Neuronal stem cell (in vitro differentiated cells): ENCODE results near the gene COMMD7. TPM values are rescaled to one million over a fixed set of nuclear protein-coding genes. Genes with fewer than 3 reads are reported as not detected.

Experiments
- DNase-seq: peaks from one replicate; pipeline ENCODE4 v3.0.0-alpha.2; 2013; ENCODE audit warnings: low spot score
- H2AFZ ChIP-seq: one replicate; pipeline ENCODE4 v1.6.1; 2013; ENCODE audit warnings: mild to moderate bottlenecking, low read length, inconsistent platforms
- H2AK5ac ChIP-seq: 2 replicates; pipeline ENCODE4 v1.6.1; 2013; ENCODE audit warnings: low read depth, mild to moderate bottlenecking, inconsistent platforms, low read length, moderate library complexity, mixed read lengths
- H2BK120ac ChIP-seq: 2 replicates; pipeline ENCODE4 v1.6.1; 2013; ENCODE audit warnings: low read depth, mild to moderate bottlenecking, inconsistent platforms, low read length, moderate library complexity, mixed read lengths
- H2BK12ac ChIP-seq: one replicate; pipeline ENCODE4 v1.6.1; 2013; ENCODE audit warnings: low read length, inconsistent platforms
- H2BK15ac ChIP-seq: 2 replicates; pipeline ENCODE4 v1.6.1; 2013; ENCODE audit warnings: mild to moderate bottlenecking, low read length, inconsistent platforms, mixed read lengths
- H2BK5ac ChIP-seq: one replicate; pipeline ENCODE4 v1.6.1; 2013; ENCODE audit warnings: inconsistent platforms, mild to moderate bottlenecking, low read length, moderate library complexity
- H3K14ac ChIP-seq: one replicate; pipeline ENCODE4 v1.6.1; 2013; ENCODE audit warnings: low read length, inconsistent platforms
- H3K18ac ChIP-seq: 2 replicates; pipeline ENCODE4 v1.6.1; 2013; ENCODE audit warnings: low read length, inconsistent platforms
- H3K23ac ChIP-seq: 2 replicates; pipeline ENCODE4 v1.6.1; 2013; ENCODE audit warnings: low read depth, mild to moderate bottlenecking, mixed read lengths, low read length, inconsistent platforms; ENCODE audit not compliant: poor library complexity
- H3K27ac ChIP-seq: replicated peaks from 3 replicates; pipeline ENCODE4 v1.5.1; 2013; ENCODE audit warnings: low read length, inconsistent platforms
- H3K27me3 ChIP-seq, 3 experiments: 2 replicates each; pipeline ENCODE4 v1.6.1; 2013; ENCODE audit warnings: low read length in 3 of 3, mild to moderate bottlenecking in 2 of 3, inconsistent platforms in 1 of 3, low read depth in 1 of 3, mixed read lengths in 1 of 3, moderate library complexity in 1 of 3; ENCODE audit not compliant: control insufficient read depth in 3 of 3, insufficient read depth in 3 of 3
- H3K36me3 ChIP-seq, 2 donors: replicated peaks in 1 of 2; 2 replicates each; pipeline ENCODE4 v1.6.1; 2013; ENCODE audit warnings: low read length in 2 of 2; ENCODE audit not compliant: control insufficient read depth in 2 of 2, insufficient read depth in 2 of 2
- H3K4ac ChIP-seq: 2 replicates; pipeline ENCODE4 v1.6.1; 2013; ENCODE audit warnings: inconsistent platforms, mild to moderate bottlenecking, low read length, moderate library complexity
- H3K4me1 ChIP-seq, 2 donors: 1 replicate in 1 of 2; 2 replicates in 1 of 2; pipeline ENCODE4 v1.6.1; 2013; ENCODE audit warnings: low read length in 2 of 2, low read depth in 1 of 2; ENCODE audit not compliant: control insufficient read depth in 2 of 2, insufficient read depth in 1 of 2
- H3K4me2 ChIP-seq: one replicate; pipeline ENCODE4 v1.6.1; 2013; ENCODE audit warnings: mild to moderate bottlenecking, low read length, inconsistent platforms; ENCODE audit not compliant: insufficient read depth, poor library complexity, severe bottlenecking
- H3K4me3 ChIP-seq, 2 donors: 2 replicates each; pipeline ENCODE4 v1.5.1; 2013; ENCODE audit warnings: low read length in 2 of 2, mild to moderate bottlenecking in 2 of 2, inconsistent platforms in 1 of 2, moderate library complexity in 1 of 2
- H3K79me1 ChIP-seq: one replicate; pipeline ENCODE4 v1.6.1; 2013; ENCODE audit warnings: low read depth, mild to moderate bottlenecking, inconsistent platforms, low read length, moderate library complexity
- H3K9ac ChIP-seq: one replicate; pipeline ENCODE4 v1.6.1; 2013; ENCODE audit warnings: mild to moderate bottlenecking, low read depth, low read length, inconsistent platforms; ENCODE audit not compliant: poor library complexity
- H3K9me3 ChIP-seq, 2 donors: replicated peaks in 1 of 2; 2 replicates each; pipeline versions ENCODE3 to v1.6.1; 2013; ENCODE audit warnings: low read length in 2 of 2, mild to moderate bottlenecking in 2 of 2, inconsistent platforms in 1 of 2, low read depth in 1 of 2, mixed read lengths in 1 of 2, moderate library complexity in 1 of 2; ENCODE audit not compliant: control insufficient read depth in 2 of 2, insufficient read depth in 1 of 2
- H4K8ac ChIP-seq: one replicate; pipeline ENCODE4 v1.6.1; 2013; ENCODE audit warnings: low read depth, mild to moderate bottlenecking, inconsistent platforms, low read length, moderate library complexity
- H4K91ac ChIP-seq: one replicate; pipeline ENCODE4 v1.6.1; 2013; ENCODE audit warnings: low read length, low read depth, mild to moderate bottlenecking, inconsistent platforms; ENCODE audit not compliant: poor library complexity
- WGBS, 2 donors: extraction: QIAGEN DNeasy Blood & Tissue Kit; methylation state at CpG; one replicate each; pipeline ENCODE4 v1.1.7; 2013; ENCODE audit warnings: missing lambda C conversion rate in 2 of 2, mixed read lengths in 1 of 2; ENCODE audit not compliant: insufficient read length in 2 of 2, insufficient replicate concordance in 1 of 2; ENCODE audit errors: extremely low coverage in 2 of 2; 5-methylcytosine and 5-hydroxymethylcytosine counted together
- polyA plus RNA-seq, 2 experiments: library from polyadenylated mRNA; stranded (reverse); fragments of 200-250 nt; gene quantifications; one replicate each; pipeline ENCODE4 v1.2.3, GENCODE V29; 2013

COMMD7 gene
- 37.3 TPM for polyA plus RNA-seq (2013, experiment 1 of 2)
- 36.0 TPM for polyA plus RNA-seq (2013, experiment 2 of 2)

- H3K27ac ChIP-seq, result no peak within 1 kb of the TSS
- peak within 1 kb of the TSS; percentile 74 for H2BK15ac ChIP-seq
- H3K9ac ChIP-seq, result peak within 1 kb of the TSS; percentile 90
- H3K4me1 ChIP-seq, result peaks cover 8 to 13% of the 10 kb centered on the region in 2 donors
- no CpG with 5 or more reads among the region's 64 CpGs for WGBS, 2 donors
- peak within 1 kb of the TSS; percentile 15 for H2AK5ac ChIP-seq
- H4K8ac ChIP-seq, result no peak within 1 kb of the TSS
- no peaks in the 10 kb centered on the region for H3K9me3 ChIP-seq
- H3K27me3 ChIP-seq, result no peaks in the 10 kb centered on the region
- peak within 1 kb of the TSS; percentile 60 for H2BK5ac ChIP-seq
- peaks cover 7% of the 10 kb centered on the region for H3K79me1 ChIP-seq
- DNase-seq, result no peak
- H3K36me3 ChIP-seq, result no peaks in the 10 kb centered on the region
- H3K14ac ChIP-seq, result peak within 1 kb of the TSS; percentile 89
- peak within 1 kb of the TSS; percentile 91 for H3K23ac ChIP-seq
- H3K18ac ChIP-seq, result peak within 1 kb of the TSS; percentile 97
- H3K4me3 ChIP-seq, result peak within 1 kb of the TSS; percentile 84 to 87
- peak within 1 kb of the TSS; percentile 89 for H3K4me2 ChIP-seq
- H2BK12ac ChIP-seq, result peak within 1 kb of the TSS; percentile 90
- peak within 1 kb of the TSS; percentile 95 for H2AFZ ChIP-seq
- peak within 1 kb of the TSS; percentile 61 for H2BK120ac ChIP-seq
- H4K91ac ChIP-seq, result no peak within 1 kb of the TSS
- H3K4ac ChIP-seq, result peak within 1 kb of the TSS; percentile 66
These were observed at the start of gene COMMD7 for GRCh38 chr20:32743237-32744112. TSS of gene COMMD7 (minus strand) at chr20:32743467. CDS start at chr20:32743391, 76 bp downstream.

- H3K4ac ChIP-seq, result no peak overlapping the region
- no CpG with 5 or more reads among the region's 13 CpGs for WGBS, 2 donors
- no peak overlapping the region for H3K4me3 ChIP-seq
- H3K9me3 ChIP-seq, result no peaks in the 10 kb centered on the region
- peaks cover 3% of the 10 kb centered on the region for H3K79me1 ChIP-seq
- H4K91ac ChIP-seq, result no peak overlapping the region
- no peaks in the 10 kb centered on the region for H3K27me3 ChIP-seq
- no peak overlapping the region for H2BK120ac ChIP-seq
- H3K23ac ChIP-seq, result no peak overlapping the region
- no peak overlapping the region for H2AK5ac ChIP-seq
- H3K18ac ChIP-seq, result peak overlapping the region; percentile 12
- H2BK5ac ChIP-seq, result peak overlapping the region; percentile 35
- no peak overlapping the region for H2AFZ ChIP-seq
- H3K36me3 ChIP-seq, result peaks cover 58 to 99% of the 10 kb centered on the region in 2 donors
- no peak overlapping the region for H4K8ac ChIP-seq
- peaks cover 11 to 13% of the 10 kb centered on the region in 2 donors for H3K4me1 ChIP-seq
- H3K27ac ChIP-seq, result peak overlapping the region; percentile 25
- H2BK12ac ChIP-seq, result no peak overlapping the region
- no peak for DNase-seq
- peak overlapping the region; percentile 32 for H2BK15ac ChIP-seq
- no peak overlapping the region for H3K14ac ChIP-seq
- peak overlapping the region; percentile 54 for H3K9ac ChIP-seq
- no peak overlapping the region for H3K4me2 ChIP-seq
These were observed 49.6 kb upstream of the COMMD7 start for GRCh38 chr20:32792731-32793458.

DNA sequence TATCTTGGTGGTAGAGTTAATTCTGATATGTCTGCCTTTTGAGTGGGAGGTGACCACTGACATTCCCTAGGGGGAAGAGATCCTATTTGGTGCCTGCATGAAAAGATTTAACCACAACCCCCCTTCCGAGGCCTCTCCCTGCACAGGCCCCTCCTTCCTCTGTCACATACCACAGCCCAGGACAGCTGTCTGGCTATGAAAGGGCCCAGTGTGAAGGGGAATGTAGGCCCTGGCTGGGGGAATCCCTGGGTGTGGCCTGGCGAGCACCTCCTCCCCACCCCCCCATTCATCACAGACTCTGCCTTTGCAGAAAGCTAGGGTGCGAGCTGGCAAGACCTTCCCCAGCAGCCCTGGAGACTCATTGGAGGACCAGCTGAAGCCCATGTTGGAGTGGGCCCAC lies 49.0 kb upstream of the COMMD7 start:
- Histone ChIP-seq H3K79me1 (peaks cover 3% of the 10 kb centered on the region), H4K91ac (no peak overlapping the region), H3K4me2 (no peak overlapping the region), H3K4me3 (no peak overlapping the region), H3K27me3 (no peaks in the 10 kb centered on the region), H2BK15ac (peak overlapping the region; percentile 32), H3K4ac (no peak overlapping the region), H3K9ac (peak overlapping the region; percentile 54), H3K9me3 (no peaks in the 10 kb centered on the region), H3K4me1 (peaks cover 11 to 13% of the 10 kb centered on the region in 2 donors), H3K36me3 (peaks cover 58 to 99% of the 10 kb centered on the region in 2 donors), H2BK120ac (no peak overlapping the region), H3K18ac (peak overlapping the region; percentile 12), H2BK5ac (peak overlapping the region; percentile 35), H3K23ac (no peak overlapping the region), H2AFZ (no peak overlapping the region), H2AK5ac (no peak overlapping the region), H2BK12ac (no peak overlapping the region), H3K14ac (no peak overlapping the region), H3K27ac (peak overlapping the region; percentile 25), H4K8ac (no peak overlapping the region)
- WGBS, 2 donors, result no CpG with 5 or more reads among the region's 3 CpGs
- peak; percentile 55 for DNase-seq

- H3K27me3 ChIP-seq, result no peaks in the 10 kb centered on the region
- no peak overlapping the region for H2BK5ac ChIP-seq
- no peak overlapping the region for H3K4me2 ChIP-seq
- peaks cover 56 to 97% of the 10 kb centered on the region in 2 donors for H3K36me3 ChIP-seq
- no peak overlapping the region for H4K8ac ChIP-seq
- H3K18ac ChIP-seq, result no peak overlapping the region
- no peak overlapping the region for H3K4ac ChIP-seq
- H2BK12ac ChIP-seq, result no peak overlapping the region
- H2BK15ac ChIP-seq, result no peak overlapping the region
- H2BK120ac ChIP-seq, result no peak overlapping the region
- no peak overlapping the region for H3K14ac ChIP-seq
- H4K91ac ChIP-seq, result no peak overlapping the region
- H3K27ac ChIP-seq, result no peak overlapping the region
- H3K4me1 ChIP-seq, result peaks cover 11 to 13% of the 10 kb centered on the region in 2 donors
- H3K23ac ChIP-seq, result no peak overlapping the region
- no peak for DNase-seq
- H3K9ac ChIP-seq, result no peak overlapping the region
- H2AK5ac ChIP-seq, result no peak overlapping the region
- peaks cover 3% of the 10 kb centered on the region for H3K79me1 ChIP-seq
- H2AFZ ChIP-seq, result no peak overlapping the region
- H3K4me3 ChIP-seq, result no peak overlapping the region
- no peaks in the 10 kb centered on the region for H3K9me3 ChIP-seq
- WGBS, 2 donors, result no CpG with 5 or more reads among the region's 3 CpGs
These were observed 47.4 kb upstream of the COMMD7 start for GRCh38 chr20:32790751-32791057.
